ENCODE measurements around the gene PCCB. TPM values are rescaled to one million over a fixed set of nuclear protein-coding genes. Genes with fewer than 3 reads are reported as not detected.

PCCB gene
- total RNA-seq, 1 experiment from 2014 or later: 46.8 TPM

- CTCF ChIA-PET: interaction anchor here (0.7 kb wide), 1 partner anchor 15 kb away, joined by 3 read pairs; no protein-coding TSS in a partner anchor
- intact Hi-C loops (cut with micrococcal nuclease; ENCODE audit: unreplicated experiment): no loop called here
- H3K9me2 ChIP-seq (ENCODE audit: insufficient read depth): no peaks in the 10 kb centered on the region
- peaks cover 8% of the 10 kb centered on the region for H3K9me3 ChIP-seq (ENCODE audit: insufficient read depth, low read depth)
- H3K79me2 ChIP-seq (ENCODE audit: low read depth): no peaks in the 10 kb centered on the region
- 0 out of 2 replicates have a peak, but pooled peaks cover 3% of the 10 kb centered on the region for H3K36me3 ChIP-seq (ENCODE audit: low read depth)
- H3K4me1 ChIP-seq (replicated peaks; ENCODE audit: insufficient read depth): no peaks in the 10 kb centered on the region
- H3K4me3 ChIP-seq: no peak overlapping the region
- TF ChIP-seq CTCF (conservative IDR thresholded peaks at IDR 0.05): no peak
- no peak for TF ChIP-seq EZH2 (IDR thresholded peaks at IDR 0.05; ENCODE audit: low read depth)
- no peaks in the 10 kb centered on the region for H4K20me1 ChIP-seq (ENCODE audit: insufficient read depth)
- H3K4me2 ChIP-seq: no peak overlapping the region
- no peaks in the 10 kb centered on the region for H3K27me3 ChIP-seq (ENCODE audit: insufficient read depth, low read depth)
- BruUV-seq (replicated peaks): no TSS peak
- no peak overlapping the region for H2AFZ ChIP-seq
- no peaks in the 10 kb centered on the region for H3F3A ChIP-seq (ENCODE audit: insufficient read depth, low read depth)
- H3K27ac ChIP-seq: no peak overlapping the region
- no peak for DNase-seq
- POLR2A ChIA-PET (ENCODE audit: unreplicated experiment): no interaction called here
Measured at GRCh38 chr3:136327671-136328070, 77.5 kb downstream of the PCCB start.

GRCh38 chr3:136329593-136329992 is 79.5 kb downstream of the PCCB start:
- Histone ChIP-seq H4K20me1 (ENCODE audit: insufficient read depth) (no peaks in the 10 kb centered on the region), H3K79me2 (ENCODE audit: low read depth) (no peaks in the 10 kb centered on the region), H3K27ac (no peak overlapping the region), H3K4me3 (no peak overlapping the region), H3K4me2 (no peak overlapping the region), H3K9me3 (ENCODE audit: insufficient read depth, low read depth) (no peaks in the 10 kb centered on the region), H3K9me2 (ENCODE audit: insufficient read depth) (no peaks in the 10 kb centered on the region), H3K4me1 (replicated peaks; ENCODE audit: insufficient read depth) (no peaks in the 10 kb centered on the region), H3K27me3 (ENCODE audit: insufficient read depth, low read depth) (no peaks in the 10 kb centered on the region), H2AFZ (no peak overlapping the region), H3K36me3 (ENCODE audit: low read depth) (0 out of 2 replicates have a peak, but pooled peaks cover 9% of the 10 kb centered on the region), H3F3A (ENCODE audit: insufficient read depth, low read depth) (no peaks in the 10 kb centered on the region)
- TF ChIP-seq EZH2 (IDR thresholded peaks at IDR 0.05; ENCODE audit: low read depth) (no peak), CTCF (conservative IDR thresholded peaks at IDR 0.05) (no peak)
- POLR2A ChIA-PET (ENCODE audit: unreplicated experiment): no interaction called here
- no TSS peak for BruUV-seq (replicated peaks)
- intact Hi-C loops (cut with micrococcal nuclease; ENCODE audit: unreplicated experiment): no loop called here
- DNase-seq: no peak
- CTCF ChIA-PET: no interaction called here

- Histone ChIP-seq H3K4me3 (no peak overlapping the region), H3K9me3 (ENCODE audit: insufficient read depth, low read depth) (no peaks in the 10 kb centered on the region), H3K4me2 (no peak overlapping the region), H4K20me1 (ENCODE audit: insufficient read depth) (no peaks in the 10 kb centered on the region), H3K36me3 (ENCODE audit: low read depth) (0 out of 2 replicates have a peak, but pooled peaks cover 9% of the 10 kb centered on the region), H3K79me2 (ENCODE audit: low read depth) (no peaks in the 10 kb centered on the region), H3K4me1 (replicated peaks; ENCODE audit: insufficient read depth) (no peaks in the 10 kb centered on the region), H2AFZ (no peak overlapping the region), H3K27ac (no peak overlapping the region), H3F3A (ENCODE audit: insufficient read depth, low read depth) (no peaks in the 10 kb centered on the region), H3K9me2 (ENCODE audit: insufficient read depth) (no peaks in the 10 kb centered on the region), H3K27me3 (ENCODE audit: insufficient read depth, low read depth) (no peaks in the 10 kb centered on the region)
- no TSS peak for BruUV-seq (replicated peaks)
- ChIA-PET POLR2A (ENCODE audit: unreplicated experiment) (no interaction called here), CTCF (no interaction called here)
- no peak for TF ChIP-seq CTCF (conservative IDR thresholded peaks at IDR 0.05)
- DNase-seq: no peak
- intact Hi-C loops (cut with micrococcal nuclease; ENCODE audit: unreplicated experiment): no loop called here
Measured at GRCh38 chr3:136330900-136331299, 80.8 kb downstream of the PCCB start.

All from PC-9 (cell line).